Measurements from ENCODE around the gene HOXA3. TPM values are rescaled to one million over a fixed set of nuclear protein-coding genes. Genes with fewer than 3 reads are reported as not detected.

Gene HOXA3
- total RNA-seq, 1 experiment from 2014 or later: 22.6 TPM

DNA sequence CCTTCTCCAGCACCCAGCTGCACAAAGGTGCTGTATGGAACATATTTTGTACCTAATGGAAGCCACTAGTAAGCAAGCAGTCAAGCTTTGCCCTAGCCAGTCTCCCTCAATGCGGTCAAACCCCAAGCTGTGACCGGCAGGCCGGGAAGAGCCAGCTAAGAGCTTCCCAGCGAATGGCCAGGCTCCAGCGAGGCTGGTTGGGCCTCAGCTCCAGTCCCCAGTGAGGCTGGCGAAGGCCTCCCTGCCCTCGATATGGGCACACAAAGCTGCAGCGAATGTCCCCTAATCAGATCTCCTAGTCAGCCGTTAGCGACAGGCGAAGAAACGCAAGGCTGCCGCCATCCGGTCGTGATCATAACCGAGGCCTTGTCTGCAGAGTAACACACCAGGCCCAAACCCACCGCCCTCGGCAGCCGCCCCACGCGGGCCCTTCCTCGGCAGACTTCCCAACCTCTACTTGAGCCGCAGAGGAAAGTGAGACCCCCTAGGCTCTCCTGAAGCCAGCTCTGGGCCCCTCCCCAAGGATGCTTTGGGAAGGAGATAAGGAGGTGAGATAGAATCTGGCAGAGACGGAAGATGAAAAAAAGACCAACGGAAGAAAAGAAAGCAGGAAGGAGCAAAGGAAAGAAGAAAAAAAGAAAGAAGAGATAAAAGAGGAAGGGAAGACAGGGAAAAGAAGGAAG lies 16.0 kb upstream of the HOXA3 start:
- H3K4me1 Mint-ChIP-seq (ENCODE audit: low read depth, unreplicated experiment): peaks cover 17% of the 10 kb centered on the region
- TF ChIP-seq, protein P1, sequence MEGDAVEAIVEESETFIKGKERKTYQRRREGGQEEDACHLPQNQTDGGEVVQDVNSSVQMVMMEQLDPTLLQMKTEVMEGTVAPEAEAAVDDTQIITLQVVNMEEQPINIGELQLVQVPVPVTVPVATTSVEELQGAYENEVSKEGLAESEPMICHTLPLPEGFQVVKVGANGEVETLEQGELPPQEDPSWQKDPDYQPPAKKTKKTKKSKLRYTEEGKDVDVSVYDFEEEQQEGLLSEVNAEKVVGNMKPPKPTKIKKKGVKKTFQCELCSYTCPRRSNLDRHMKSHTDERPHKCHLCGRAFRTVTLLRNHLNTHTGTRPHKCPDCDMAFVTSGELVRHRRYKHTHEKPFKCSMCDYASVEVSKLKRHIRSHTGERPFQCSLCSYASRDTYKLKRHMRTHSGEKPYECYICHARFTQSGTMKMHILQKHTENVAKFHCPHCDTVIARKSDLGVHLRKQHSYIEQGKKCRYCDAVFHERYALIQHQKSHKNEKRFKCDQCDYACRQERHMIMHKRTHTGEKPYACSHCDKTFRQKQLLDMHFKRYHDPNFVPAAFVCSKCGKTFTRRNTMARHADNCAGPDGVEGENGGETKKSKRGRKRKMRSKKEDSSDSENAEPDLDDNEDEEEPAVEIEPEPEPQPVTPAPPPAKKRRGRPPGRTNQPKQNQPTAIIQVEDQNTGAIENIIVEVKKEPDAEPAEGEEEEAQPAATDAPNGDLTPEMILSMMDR (IDR thresholded peaks at IDR 0.05; ENCODE audit: insufficient read depth in 1 of 2, low read depth in 1 of 2, low read length in 1 of 2, severe bottlenecking in 1 of 2, unreplicated experiment in 1 of 2): no peak
- H3K27me3 Mint-ChIP-seq (ENCODE audit: insufficient read depth, unreplicated experiment): no peaks in the 10 kb centered on the region
- no peaks in the 10 kb centered on the region for H3K36me3 ChIP-seq (ENCODE audit: control insufficient read depth, insufficient read depth, low read length)
- no peak for DNase-seq
- CTCF ChIA-PET: interaction anchor here (2.8 kb wide), 1 partner anchor 11 kb away, joined by 12 read pairs; no protein-coding TSS in a partner anchor
- peaks cover 9% of the 10 kb centered on the region; the same call in 1 of the 2 replicates for H3K4me1 ChIP-seq
- no TSS peak for BruUV-seq (replicated peaks)
- no peak overlapping the region for H3K27ac Mint-ChIP-seq (ENCODE audit: unreplicated experiment)
- intact Hi-C loops (cut with micrococcal nuclease; ENCODE audit: unreplicated experiment): loop anchor here (10.0 kb wide), 1 partner anchor 964 kb away; the partner anchor contains the start of genes CBX3 and HNRNPA2B1
- H3K9me3 ChIP-seq: no peaks in the 10 kb centered on the region
- POLR2A ChIA-PET: no interaction called here
- no peaks in the 10 kb centered on the region for H3K27me3 ChIP-seq (replicated peaks; ENCODE audit: control insufficient read depth, insufficient read depth, low read length)
- no peaks in the 10 kb centered on the region for H3K9me3 Mint-ChIP-seq (ENCODE audit: unreplicated experiment)
- H3K4me3 ChIP-seq (ENCODE audit: low read depth, low read length): no peak overlapping the region
- peaks cover 21% of the 10 kb centered on the region for H3K36me3 Mint-ChIP-seq (ENCODE audit: insufficient read depth, unreplicated experiment)
- peak overlapping the region; percentile 90 for H3K4me3 Mint-ChIP-seq (ENCODE audit: unreplicated experiment)

DNA sequence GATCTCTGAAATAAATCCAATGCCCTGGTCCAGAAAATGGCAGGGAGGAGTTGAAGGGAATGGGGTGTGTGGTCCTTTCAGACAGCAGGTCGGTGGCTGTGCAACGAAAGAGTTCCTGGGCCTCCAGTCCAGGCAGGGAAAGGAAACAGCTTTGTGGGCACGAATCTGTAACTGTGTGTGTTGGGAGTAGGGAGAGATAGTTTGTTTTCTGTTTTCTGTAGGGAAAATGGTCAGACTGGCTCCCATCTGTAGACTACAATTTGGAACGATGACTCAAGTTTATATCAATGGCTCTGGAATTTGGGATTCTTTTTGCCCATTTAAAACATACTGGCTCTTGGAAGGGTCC lies 15.5 kb upstream of the HOXA3 start:
- H3K4me3 Mint-ChIP-seq (ENCODE audit: unreplicated experiment): no peak overlapping the region
- H3K4me1 ChIP-seq: peaks cover 9% of the 10 kb centered on the region; the same call in 1 of the 2 replicates
- TF ChIP-seq, protein P1 (IDR thresholded peaks at IDR 0.05; ENCODE audit: insufficient read depth in 1 of 2, low read depth in 1 of 2, low read length in 1 of 2, severe bottlenecking in 1 of 2, unreplicated experiment in 1 of 2): no peak
- ChIA-PET POLR2A (no interaction called here), CTCF (no interaction called here)
- DNase-seq: no peak
- H3K27ac Mint-ChIP-seq (ENCODE audit: unreplicated experiment): no peak overlapping the region
- peaks cover 21% of the 10 kb centered on the region for H3K36me3 Mint-ChIP-seq (ENCODE audit: insufficient read depth, unreplicated experiment)
- BruUV-seq (replicated peaks): no TSS peak
- no peaks in the 10 kb centered on the region for H3K27me3 Mint-ChIP-seq (ENCODE audit: insufficient read depth, unreplicated experiment)
- H3K9me3 ChIP-seq: no peaks in the 10 kb centered on the region
- H3K9me3 Mint-ChIP-seq (ENCODE audit: unreplicated experiment): no peaks in the 10 kb centered on the region
- no peaks in the 10 kb centered on the region for H3K27me3 ChIP-seq (replicated peaks; ENCODE audit: control insufficient read depth, insufficient read depth, low read length)
- H3K4me3 ChIP-seq (ENCODE audit: low read depth, low read length): no peak overlapping the region
- intact Hi-C loops (cut with micrococcal nuclease; ENCODE audit: unreplicated experiment): loop anchor here (10.0 kb wide), 1 partner anchor 963 kb away; the partner anchor contains the start of genes CBX3 and HNRNPA2B1
- H3K4me1 Mint-ChIP-seq (ENCODE audit: low read depth, unreplicated experiment): peaks cover 17% of the 10 kb centered on the region
- H3K36me3 ChIP-seq (ENCODE audit: control insufficient read depth, insufficient read depth, low read length): no peaks in the 10 kb centered on the region

GRCh38 chr7:27166531-27167505 lies 14.4 kb upstream of the HOXA3 start:
- TF ChIP-seq, protein P1 (IDR thresholded peaks at IDR 0.05; ENCODE audit: insufficient read depth in 1 of 2, low read depth in 1 of 2, low read length in 1 of 2, severe bottlenecking in 1 of 2, unreplicated experiment in 1 of 2): no peak
- Histone ChIP-seq H3K27me3 (replicated peaks; ENCODE audit: control insufficient read depth, insufficient read depth, low read length) (no peaks in the 10 kb centered on the region), H3K9me3 (no peaks in the 10 kb centered on the region), H3K36me3 (ENCODE audit: control insufficient read depth, insufficient read depth, low read length) (no peaks in the 10 kb centered on the region), H3K4me3 (ENCODE audit: low read depth, low read length) (peak overlapping the region; percentile 66), H3K4me1 (peaks cover 5% of the 10 kb centered on the region; the same call in 1 of the 2 replicates)
- Mint-ChIP-seq H3K36me3 (ENCODE audit: insufficient read depth, unreplicated experiment) (peaks cover 16% of the 10 kb centered on the region), H3K4me1 (ENCODE audit: low read depth, unreplicated experiment) (peaks cover 12% of the 10 kb centered on the region), H3K4me3 (ENCODE audit: unreplicated experiment) (peak overlapping the region; percentile 78), H3K27me3 (ENCODE audit: insufficient read depth, unreplicated experiment) (no peaks in the 10 kb centered on the region), H3K27ac (ENCODE audit: unreplicated experiment) (no peak overlapping the region), H3K9me3 (ENCODE audit: unreplicated experiment) (no peaks in the 10 kb centered on the region)
- no TSS peak for BruUV-seq (replicated peaks)
- CTCF ChIA-PET: no interaction called here
- POLR2A ChIA-PET: no interaction called here
- intact Hi-C loops (cut with micrococcal nuclease; ENCODE audit: unreplicated experiment): loop anchor here (10.0 kb wide), 1 partner anchor 962 kb away; the partner anchor contains the start of genes CBX3 and HNRNPA2B1
- DNase-seq: no peak
